Naive thymus-derived CD8-positive, alpha-beta T cell (primary cell): ENCODE results near the gene MPHOSPH9. TPM values are rescaled to one million over a fixed set of nuclear protein-coding genes. Genes with fewer than 3 reads are reported as not detected.

ENCODE experiments used
- ATAC-seq, 2 donors: fragments of 150-1000 bp; cut with Tn5 transposase in 1 of 2; sonication (Bioruptor Pico), chemical (Tn5 transposase) in 1 of 2; 1 replicate in 1 of 2; 2 replicates in 1 of 2; pipeline ENCODE4 v1.10.0; 2021; ENCODE audit warnings: mild to moderate bottlenecking in 2 of 2, moderate library complexity in 2 of 2
- POLR2A ChIA-PET: fragments of 350-600 bp; sonication (Branson Sonifier 250); formaldehyde crosslinking; loops from one replicate; lab custom pipeline; 2021; ENCODE audit warnings: antibody characterized with exemption; lab: Charles Lee
- DNase-seq, 10 donors: peaks; one replicate each; pipeline versions ENCODE4 v3.0.0 to v3.0.0-alpha.2; 2020 to 2022
- H3K27ac Mint-ChIP-seq, 10 donors: one replicate each; pipeline ENCODE4 v1.8.0; 2020 to 2022; ENCODE audit warnings: mild to moderate bottlenecking in 10 of 10, mixed read lengths in 10 of 10, moderate library complexity in 4 of 10, inconsistent platforms in 1 of 10
- H3K27me3 Mint-ChIP-seq, 5 donors: one replicate each; pipeline ENCODE4 v1.8.0; 2021 to 2022; ENCODE audit warnings: mixed read lengths in 5 of 5
- H3K36me3 Mint-ChIP-seq, 3 donors: one replicate each; pipeline ENCODE4 v1.8.0; 2020 to 2022; ENCODE audit warnings: mixed read lengths in 3 of 3, mild to moderate bottlenecking in 2 of 3, inconsistent platforms in 1 of 3
- H3K4me1 Mint-ChIP-seq, 4 donors: one replicate each; pipeline ENCODE4 v1.8.0; 2021 to 2022; ENCODE audit warnings: mixed read lengths in 4 of 4
- H3K4me3 Mint-ChIP-seq, 10 donors: one replicate each; pipeline ENCODE4 v1.8.0; 2020 to 2022; ENCODE audit warnings: mild to moderate bottlenecking in 10 of 10, mixed read lengths in 10 of 10, moderate library complexity in 6 of 10, inconsistent platforms in 1 of 10
- H3K9me3 Mint-ChIP-seq, 9 donors: one replicate each; pipeline ENCODE4 v1.8.0; 2020 to 2022; ENCODE audit warnings: mixed read lengths in 9 of 9, mild to moderate bottlenecking in 3 of 9, inconsistent platforms in 1 of 9, moderate library complexity in 1 of 9
- polyA plus RNA-seq, 3 donors: library from polyadenylated mRNA; unstranded; fragments of 300-500 nt; fragmentation: Illumina TruSeq; gene quantifications; one replicate each; pipeline ENCODE4 v1.2.3, GENCODE V29; 2021
- total RNA-seq, 8 experiments: library from RNA in 2 of 8; stranded (reverse) in 2 of 8; gene quantifications; one replicate each; pipeline ENCODE4 v1.2.3 and lab custom pipeline; 2021 to 2026

MPHOSPH9 gene
- total and polyA plus RNA-seq, 5 experiments from 2014 or later = 33.9 to 81.8 (median 53.4) TPM

GRCh38 chr12:123268850-123269249 lies 35.9 kb upstream of the MPHOSPH9 start:
- ATAC-seq (no peak), DNase-seq (no peak)
- Mint-ChIP-seq H3K36me3 (no peaks in the 10 kb centered on the region), H3K9me3 (no peaks in the 10 kb centered on the region), H3K4me3 (peak overlapping the region; percentile 54 to 89 (median 77)), H3K27ac (peak overlapping the region in 9 of 10 donors; percentile 15 to 75 (median 57)), H3K4me1 (peaks cover 11 to 35% (median 31%) of the 10 kb centered on the region in 4 donors), H3K27me3 (no peaks in the 10 kb centered on the region)
- POLR2A ChIA-PET = interaction anchor here (1.1 to 4.5 kb wide), 3 partner anchors 36 to 353 kb away, joined by 3 to 24 read pairs (median 3); partner anchors contain the start of genes MPHOSPH9 and MTRFR

GRCh38 chr12:123267991-123268843 lies 35.3 kb upstream of the MPHOSPH9 start:
- POLR2A ChIA-PET = interaction anchor here (0.6 to 4.5 kb wide), 3 partner anchors 35 to 223 kb away, joined by 3 to 24 read pairs (median 3); partner anchors contain the start of genes MPHOSPH9 and MTRFR
- H3K36me3 Mint-ChIP-seq = no peaks in the 10 kb centered on the region
- H3K9me3 Mint-ChIP-seq = no peaks in the 10 kb centered on the region
- H3K27me3 Mint-ChIP-seq = no peaks in the 10 kb centered on the region
- DNase-seq (peak in 2 of 10 donors; percentile 18 to 22), ATAC-seq (no peak)
- peak overlapping the region; percentile 20 to 89 (median 72) for H3K4me3 Mint-ChIP-seq
- peaks cover 11 to 35% (median 31%) of the 10 kb centered on the region in 4 donors for H3K4me1 Mint-ChIP-seq
- H3K27ac Mint-ChIP-seq = peak overlapping the region in 9 of 10 donors; percentile 38 to 90 (median 62)

- Mint-ChIP-seq H3K27ac (peak overlapping the region in 8 of 10 donors; percentile 31 to 90 (median 69)), H3K36me3 (no peaks in the 10 kb centered on the region), H3K4me3 (peak overlapping the region in 3 of 10 donors; percentile 47 to 74 (median 65)), H3K4me1 (peaks cover 11 to 35% (median 31%) of the 10 kb centered on the region in 4 donors), H3K27me3 (no peaks in the 10 kb centered on the region), H3K9me3 (no peaks in the 10 kb centered on the region)
- ATAC-seq = no peak
- no peak for DNase-seq
- POLR2A ChIA-PET = interaction anchor here (4.5 kb wide), 1 partner anchor 34 kb away, joined by 24 read pairs; the partner anchor contains the start of genes MPHOSPH9 and MTRFR
Measured at GRCh38 chr12:123267335-123267920, 34.5 kb upstream of the MPHOSPH9 start.

DNA sequence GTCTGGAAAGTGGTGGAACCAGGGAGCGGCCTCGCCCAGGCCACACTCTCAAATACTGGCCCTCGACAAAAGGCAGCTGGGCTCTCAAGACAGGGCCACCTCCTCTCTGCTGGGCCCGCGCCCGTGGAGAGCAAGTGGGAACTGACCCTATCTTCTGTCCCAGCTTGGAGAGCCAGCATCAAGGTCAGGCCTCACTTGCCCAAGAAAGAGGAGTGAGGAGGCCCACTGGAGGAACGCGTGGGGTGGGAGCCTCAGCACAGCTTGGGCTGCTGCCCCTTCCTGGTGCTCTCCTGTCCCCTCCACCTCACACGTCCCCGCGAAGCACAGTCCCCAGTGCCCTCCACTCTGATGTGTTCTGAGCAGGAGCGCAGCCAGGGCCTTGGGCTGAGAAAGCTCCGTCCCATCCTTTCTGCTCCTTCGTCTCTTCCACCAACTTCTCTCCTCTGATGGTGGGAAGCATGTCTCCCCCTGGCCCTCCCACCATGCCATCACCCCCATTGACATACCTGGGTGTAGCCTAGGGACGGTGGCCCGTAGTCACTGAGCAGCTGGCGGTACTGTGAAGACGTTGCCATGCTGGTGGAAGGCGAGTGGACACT lies 33.8 kb upstream of the MPHOSPH9 start:
- H3K27ac Mint-ChIP-seq = peak overlapping the region in 4 of 10 donors; percentile 41 to 79 (median 69)
- H3K4me1 Mint-ChIP-seq = peaks cover 11 to 31% (median 29%) of the 10 kb centered on the region in 4 donors
- no peaks in the 10 kb centered on the region for H3K36me3 Mint-ChIP-seq
- POLR2A ChIA-PET = interaction anchor here (4.5 kb wide), 1 partner anchor 34 kb away, joined by 24 read pairs; the partner anchor contains the start of genes MPHOSPH9 and MTRFR
- ATAC-seq = no peak
- DNase-seq = no peak
- no peak overlapping the region for H3K4me3 Mint-ChIP-seq
- H3K9me3 Mint-ChIP-seq = no peaks in the 10 kb centered on the region
- H3K27me3 Mint-ChIP-seq = no peaks in the 10 kb centered on the region

DNA sequence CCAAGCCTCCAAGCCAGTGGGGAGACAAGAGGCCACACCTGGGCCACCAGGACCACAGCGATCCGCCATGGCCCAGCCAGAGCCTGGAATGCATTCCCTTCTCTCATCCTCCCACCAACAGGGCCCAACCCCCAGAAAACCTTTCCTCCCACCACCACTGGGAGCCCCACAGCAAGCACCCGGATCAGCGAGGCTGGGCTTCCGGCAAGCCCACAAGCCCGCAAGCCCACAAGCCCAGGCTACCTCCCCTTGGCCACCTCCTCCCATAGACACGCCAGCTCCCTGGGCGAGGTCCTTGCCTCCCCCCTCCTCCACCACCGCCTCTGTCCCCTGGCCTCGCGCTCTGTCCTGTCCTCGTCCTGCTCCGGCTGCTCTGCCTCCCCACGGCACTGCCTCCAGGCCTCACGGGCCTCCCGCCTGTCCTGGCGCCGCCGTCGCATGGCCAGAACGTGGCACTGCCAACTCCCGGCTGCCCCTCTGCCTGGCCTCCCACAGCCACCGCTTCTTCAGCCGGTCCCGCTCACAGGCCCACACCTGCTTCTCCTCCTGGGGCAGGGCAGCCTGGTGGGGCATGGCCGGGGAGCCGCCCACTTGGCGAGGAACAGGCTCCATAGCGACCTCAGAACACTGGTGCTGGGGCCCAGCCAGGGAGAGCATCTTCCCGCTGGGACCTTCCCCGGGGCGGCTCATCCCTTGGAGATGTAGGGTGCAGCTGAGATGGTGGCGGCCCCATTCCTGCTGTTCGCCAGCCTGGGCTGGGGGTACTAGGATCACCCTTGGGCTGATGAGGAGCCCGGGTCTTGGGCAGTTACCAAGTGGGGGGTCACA lies 33.1 kb upstream of the MPHOSPH9 start:
- Mint-ChIP-seq H3K36me3 (no peaks in the 10 kb centered on the region), H3K9me3 (no peaks in the 10 kb centered on the region), H3K4me1 (peaks cover 11 to 31% (median 29%) of the 10 kb centered on the region in 4 donors), H3K27me3 (no peaks in the 10 kb centered on the region), H3K4me3 (no peak overlapping the region), H3K27ac (peak overlapping the region in 2 of 10 donors; percentile 12 to 27)
- DNase-seq = no peak
- no peak for ATAC-seq
- POLR2A ChIA-PET = interaction anchor here (0.7 to 1.7 kb wide), 2 partner anchors 33 to 693 kb away, joined by 5 read pairs; partner anchors contain the start of genes MPHOSPH9 and MTRFR

- peaks cover 11 to 22% (median 20%) of the 10 kb centered on the region in 4 donors for H3K4me1 Mint-ChIP-seq
- no peak overlapping the region for H3K4me3 Mint-ChIP-seq
- H3K9me3 Mint-ChIP-seq = no peaks in the 10 kb centered on the region
- POLR2A ChIA-PET = interaction anchor here (1.7 kb wide), 1 partner anchor 31 kb away, joined by 5 read pairs; the partner anchor contains the start of genes MPHOSPH9 and MTRFR
- peaks cover 0 to 2% (median 0%) of the 10 kb centered on the region in 3 donors for H3K36me3 Mint-ChIP-seq
- peak overlapping the region in 3 of 10 donors; percentile 25 to 83 (median 34) for H3K27ac Mint-ChIP-seq
- ATAC-seq = no peak
- H3K27me3 Mint-ChIP-seq = no peaks in the 10 kb centered on the region
- no peak for DNase-seq
Measured at GRCh38 chr12:123264642-123265041, 31.7 kb upstream of the MPHOSPH9 start.

- Mint-ChIP-seq H3K4me1 (peaks cover 5 to 10% (median 7%) of the 10 kb centered on the region in 4 donors), H3K9me3 (no peaks in the 10 kb centered on the region), H3K4me3 (no peak overlapping the region), H3K36me3 (peaks cover 0 to 10% (median 2%) of the 10 kb centered on the region in 3 donors), H3K27me3 (no peaks in the 10 kb centered on the region), H3K27ac (peak overlapping the region in 3 of 10 donors; percentile 14 to 57 (median 34))
- POLR2A ChIA-PET = interaction anchor here (0.7 to 1.0 kb wide), 2 partner anchors 102 to 112 kb away, joined by 3 to 8 read pairs; no protein-coding TSS in a partner anchor
- no peak for ATAC-seq
- DNase-seq = no peak
Measured at GRCh38 chr12:123263196-123263817, 30.4 kb upstream of the MPHOSPH9 start.

DNA sequence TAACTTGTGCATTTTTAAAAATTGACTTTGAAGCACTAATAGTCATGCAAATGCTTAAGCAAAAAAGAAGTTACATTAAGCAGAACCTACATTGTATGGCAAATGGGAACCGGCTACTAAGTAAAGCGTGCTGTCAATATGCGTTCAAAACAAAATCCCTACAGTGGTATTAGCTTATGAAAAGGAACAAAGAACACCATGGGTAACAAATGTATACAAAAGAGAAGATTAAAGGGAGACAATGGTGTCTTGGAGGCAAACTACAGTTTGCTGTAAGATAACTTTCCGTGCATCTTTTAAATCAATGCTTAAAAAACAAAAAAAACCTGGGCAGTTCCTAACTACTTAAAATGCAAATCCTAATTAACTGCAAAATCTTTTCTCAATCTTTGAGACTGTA lies 28.3 kb upstream of the MPHOSPH9 start:
- no peak for ATAC-seq
- H3K4me3 Mint-ChIP-seq = no peak overlapping the region
- no peak for DNase-seq
- peaks cover 0 to 2% (median under 1%) of the 10 kb centered on the region in 4 donors for H3K4me1 Mint-ChIP-seq
- peaks cover 0 to 28% (median 9%) of the 10 kb centered on the region in 3 donors for H3K36me3 Mint-ChIP-seq
- H3K9me3 Mint-ChIP-seq = no peaks in the 10 kb centered on the region
- H3K27ac Mint-ChIP-seq = peak overlapping the region in 3 of 10 donors; percentile 16 to 80 (median 53)
- POLR2A ChIA-PET = interaction anchor here (1.9 kb wide), 1 partner anchor 9 kb away, joined by 3 read pairs; no protein-coding TSS in a partner anchor
- H3K27me3 Mint-ChIP-seq = no peaks in the 10 kb centered on the region

GRCh38 chr12:123260081-123260480 lies 27.1 kb upstream of the MPHOSPH9 start:
- POLR2A ChIA-PET = interaction anchor here (1.9 kb wide), 1 partner anchor 10 kb away, joined by 3 read pairs; no protein-coding TSS in a partner anchor
- H3K4me3 Mint-ChIP-seq = no peak overlapping the region
- H3K9me3 Mint-ChIP-seq = no peaks in the 10 kb centered on the region
- peak overlapping the region in 6 of 10 donors; percentile 4 to 63 (median 54) for H3K27ac Mint-ChIP-seq
- DNase-seq = no peak
- H3K36me3 Mint-ChIP-seq = peaks cover 0 to 39% (median 9%) of the 10 kb centered on the region in 3 donors
- ATAC-seq = no peak
- peaks cover 0 to 5% (median 2%) of the 10 kb centered on the region in 4 donors for H3K4me1 Mint-ChIP-seq
- no peaks in the 10 kb centered on the region for H3K27me3 Mint-ChIP-seq

- H3K4me3 Mint-ChIP-seq = no peak overlapping the region
- H3K27me3 Mint-ChIP-seq = no peaks in the 10 kb centered on the region
- no peaks in the 10 kb centered on the region for H3K9me3 Mint-ChIP-seq
- H3K4me1 Mint-ChIP-seq = peaks cover 2 to 4% (median 3%) of the 10 kb centered on the region in 4 donors
- POLR2A ChIA-PET = interaction anchor here (1.3 kb wide), 1 partner anchor 19 kb away, joined by 3 read pairs; no protein-coding TSS in a partner anchor
- ATAC-seq (no peak), DNase-seq (no peak)
- H3K36me3 Mint-ChIP-seq = peaks cover 0 to 54% (median 9%) of the 10 kb centered on the region in 3 donors
- H3K27ac Mint-ChIP-seq = peak overlapping the region in 3 of 10 donors; percentile 32 to 75 (median 71)
Measured at GRCh38 chr12:123258593-123258992, 25.7 kb upstream of the MPHOSPH9 start.
